Endothelial cell of umbilical vein (primary cell): ENCODE results near the gene TENM4.

Experiments
- EZH2 ChIP-seq: IDR thresholded peaks from 2 replicates; pipeline ENCODE4 v1.6.1; 2012; ENCODE audit warnings: borderline replicate concordance, low read depth, mild to moderate bottlenecking, moderate library complexity, low read length, inconsistent platforms; ENCODE audit not compliant: severe bottlenecking
- POLR2A ChIP-seq: IDR thresholded peaks from 2 replicates; pipeline ENCODE4 v1.6.1; 2012; ENCODE audit warnings: low read depth, mild to moderate bottlenecking, control low read depth, low read length
- TF ChIP-seq, protein P1 (sequence below), 2 donors: IDR thresholded peaks; 1 replicate in 1 of 2; 2 replicates in 1 of 2; pipeline ENCODE4 v1.5.1; 2011; ENCODE audit warnings: low read length in 2 of 2, mild to moderate bottlenecking in 2 of 2, moderate library complexity in 2 of 2, control low read depth in 1 of 2, inconsistent platforms in 1 of 2, low read depth in 1 of 2; ENCODE audit not compliant: insufficient read depth in 1 of 2; ENCODE audit errors: extremely low read depth in 1 of 2

DNA sequence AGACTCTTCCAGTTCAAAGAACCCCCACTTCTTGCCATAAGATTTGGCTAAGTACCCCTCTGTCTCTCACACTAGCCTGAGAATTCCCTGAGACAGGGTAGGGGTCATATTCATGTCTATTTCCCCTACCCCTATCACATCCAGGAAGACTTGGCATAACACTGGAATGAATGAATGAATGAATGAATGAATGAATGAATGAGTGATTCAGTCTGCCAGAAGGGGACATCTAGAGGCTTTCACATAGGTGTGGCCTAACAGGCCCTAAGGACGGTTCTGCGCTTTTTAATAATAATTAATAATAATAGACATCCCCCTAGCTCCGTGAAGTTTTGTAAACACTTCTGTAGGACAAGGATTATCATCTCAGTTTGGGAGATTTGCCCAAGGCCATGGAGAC, 415.7 kb downstream of the TENM4 start:
- TF ChIP-seq, protein P1, sequence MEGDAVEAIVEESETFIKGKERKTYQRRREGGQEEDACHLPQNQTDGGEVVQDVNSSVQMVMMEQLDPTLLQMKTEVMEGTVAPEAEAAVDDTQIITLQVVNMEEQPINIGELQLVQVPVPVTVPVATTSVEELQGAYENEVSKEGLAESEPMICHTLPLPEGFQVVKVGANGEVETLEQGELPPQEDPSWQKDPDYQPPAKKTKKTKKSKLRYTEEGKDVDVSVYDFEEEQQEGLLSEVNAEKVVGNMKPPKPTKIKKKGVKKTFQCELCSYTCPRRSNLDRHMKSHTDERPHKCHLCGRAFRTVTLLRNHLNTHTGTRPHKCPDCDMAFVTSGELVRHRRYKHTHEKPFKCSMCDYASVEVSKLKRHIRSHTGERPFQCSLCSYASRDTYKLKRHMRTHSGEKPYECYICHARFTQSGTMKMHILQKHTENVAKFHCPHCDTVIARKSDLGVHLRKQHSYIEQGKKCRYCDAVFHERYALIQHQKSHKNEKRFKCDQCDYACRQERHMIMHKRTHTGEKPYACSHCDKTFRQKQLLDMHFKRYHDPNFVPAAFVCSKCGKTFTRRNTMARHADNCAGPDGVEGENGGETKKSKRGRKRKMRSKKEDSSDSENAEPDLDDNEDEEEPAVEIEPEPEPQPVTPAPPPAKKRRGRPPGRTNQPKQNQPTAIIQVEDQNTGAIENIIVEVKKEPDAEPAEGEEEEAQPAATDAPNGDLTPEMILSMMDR (IDR thresholded peaks at IDR 0.05; ENCODE audit: extremely low read depth in 1 of 2, insufficient read depth in 1 of 2, low read depth in 1 of 2, low read length in 2 of 2), result no peak
- TF ChIP-seq EZH2, result no peak
- TF ChIP-seq POLR2A, result no peak
